CD4-positive, alpha-beta memory T cell (primary cell): ENCODE data around the gene STIL. TPM values are rescaled to one million over a fixed set of nuclear protein-coding genes. Genes with fewer than 3 reads are reported as not detected.
"Not testable (repeated sequence)": the region's sequence is repeated elsewhere in the genome, so short reads cannot be mapped to it uniquely, and the experiment has no call there.

ENCODE experiments used
- CTCF ChIA-PET: fragments of 350-600 bp; sonication (Branson Sonifier 250); formaldehyde crosslinking; loops from one replicate; lab custom pipeline; 2021; ENCODE audit warnings: inconsistent platforms; ENCODE audit not compliant: partially characterized antibody; lab: Charles Lee
- POLR2A ChIA-PET: fragments of 350-600 bp; sonication (Branson Sonifier 250); formaldehyde crosslinking; loops from one replicate; lab custom pipeline; 2021; ENCODE audit not compliant: partially characterized antibody; lab: Charles Lee
- DNase-seq, 5 donors: peaks; one replicate each; pipeline versions ENCODE4 v3.0.0 to v3.0.0-alpha.2; 2020 to 2022; ENCODE audit warnings: mixed read lengths in 1 of 5
- H3K27ac ChIP-seq: one replicate; pipeline ENCODE4 v1.7.0; 2013; ENCODE audit warnings: low read depth, low read length
- H3K27me3 ChIP-seq: 2 replicates; pipeline ENCODE4 v1.7.0; 2013; ENCODE audit warnings: mild to moderate bottlenecking, low read length, moderate library complexity; ENCODE audit not compliant: insufficient read depth
- H3K36me3 ChIP-seq: 2 replicates; pipeline ENCODE4 v1.7.0; 2013; ENCODE audit warnings: mild to moderate bottlenecking, low read length, moderate library complexity; ENCODE audit not compliant: insufficient read depth
- H3K4me1 ChIP-seq: 2 replicates; pipeline ENCODE4 v1.7.0; 2013; ENCODE audit warnings: mild to moderate bottlenecking, low read length, moderate library complexity; ENCODE audit not compliant: insufficient read depth
- H3K4me3 ChIP-seq, 2 donors: one replicate each; pipeline ENCODE4 v1.7.0; 2013; ENCODE audit warnings: low read length in 2 of 2, mild to moderate bottlenecking in 1 of 2
- H3K9me3 ChIP-seq, 2 donors: one replicate each; pipeline ENCODE4 v1.7.0; 2013; ENCODE audit warnings: low read length in 2 of 2, control low read depth in 1 of 2; ENCODE audit not compliant: control insufficient read depth in 1 of 2
- H3K27ac Mint-ChIP-seq, 7 donors: one replicate each; pipeline ENCODE4 v1.8.0; 2020 to 2021; ENCODE audit warnings: mixed read lengths in 7 of 7, mild to moderate bottlenecking in 6 of 7, inconsistent platforms in 3 of 7, moderate library complexity in 3 of 7
- H3K27me3 Mint-ChIP-seq, 2 donors: one replicate each; pipeline ENCODE4 v1.8.0; 2020 to 2021; ENCODE audit warnings: mixed read lengths in 2 of 2
- H3K36me3 Mint-ChIP-seq, 2 donors: one replicate each; pipeline ENCODE4 v1.8.0; 2020 to 2021; ENCODE audit warnings: mixed read lengths in 2 of 2, inconsistent platforms in 1 of 2, mild to moderate bottlenecking in 1 of 2
- H3K4me1 Mint-ChIP-seq, 4 donors: one replicate each; pipeline ENCODE4 v1.8.0; 2020 to 2021; ENCODE audit warnings: mixed read lengths in 4 of 4, mild to moderate bottlenecking in 1 of 4
- H3K4me3 Mint-ChIP-seq, 8 donors: one replicate each; pipeline ENCODE4 v1.8.0; 2020 to 2021; ENCODE audit warnings: mixed read lengths in 8 of 8, mild to moderate bottlenecking in 7 of 8, moderate library complexity in 6 of 8, inconsistent platforms in 3 of 8
- H3K9me3 Mint-ChIP-seq, 8 donors: one replicate each; pipeline ENCODE4 v1.8.0; 2020 to 2021; ENCODE audit warnings: mixed read lengths in 8 of 8, mild to moderate bottlenecking in 5 of 8, inconsistent platforms in 3 of 8, moderate library complexity in 1 of 8
- intact Hi-C: fragments of 100-400 bp; cut with micrococcal nuclease; formaldehyde crosslinking; loops from one replicate; pipeline ENCODE4 v1.15.1; 2023
- polyA plus RNA-seq, 2 donors: library from polyadenylated mRNA; unstranded; fragments of 300-500 nt; fragmentation: Illumina TruSeq; gene quantifications; one replicate each; pipeline ENCODE4 v1.2.3, GENCODE V29; 2021
- total RNA-seq, 2 experiments: library from RNA; stranded (reverse); gene quantifications; one replicate each; pipeline ENCODE4 v1.2.3, GENCODE V29; 2021

STIL gene
- total and polyA plus RNA-seq, 4 experiments from 2014 or later = 0.34 to 2.6 (median 1.3) TPM

DNA sequence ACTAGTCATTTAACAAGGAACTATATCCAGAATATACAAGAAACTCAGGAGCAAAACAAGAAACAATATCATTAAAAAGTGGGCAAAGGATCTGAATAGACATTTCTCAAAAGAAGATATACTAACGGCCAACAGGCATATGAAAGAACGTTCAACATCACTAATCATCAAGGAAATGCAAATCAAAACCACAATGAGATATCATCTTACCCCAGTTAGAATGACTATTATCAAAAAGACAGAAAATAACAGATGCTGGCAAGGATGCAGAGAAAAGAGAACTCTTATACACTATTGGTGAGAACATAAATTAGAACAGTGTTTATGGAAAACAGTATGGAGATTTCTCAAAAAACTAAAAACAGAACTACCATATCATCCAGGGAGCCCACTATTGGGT lies 110.4 kb downstream of the STIL start:
- H3K27me3 ChIP-seq, H3K27ac ChIP-seq, H3K4me1 ChIP-seq, H3K9me3 ChIP-seq, POLR2A ChIA-PET, H3K4me3 ChIP-seq, H3K4me1 Mint-ChIP-seq, H3K36me3 ChIP-seq, H3K36me3 Mint-ChIP-seq, intact Hi-C loops, H3K27ac Mint-ChIP-seq, H3K9me3 Mint-ChIP-seq, H3K4me3 Mint-ChIP-seq, DNase-seq: not testable (repeated sequence)
- peaks cover 30 to 34% of the 10 kb centered on the region in 2 donors for H3K27me3 Mint-ChIP-seq
- CTCF ChIA-PET = interaction anchor here (2.0 kb wide), 1 partner anchor 10 kb away, joined by 18 read pairs; no protein-coding TSS in a partner anchor

- Histone ChIP-seq H3K4me3 (no peak overlapping the region), H3K36me3 (no peaks in the 10 kb centered on the region), H3K4me1 (no peaks in the 10 kb centered on the region), H3K27ac (no peak overlapping the region), H3K27me3 (no peaks in the 10 kb centered on the region), H3K9me3 (no peaks in the 10 kb centered on the region)
- Mint-ChIP-seq H3K27me3 (peaks cover 34 to 36% of the 10 kb centered on the region in 2 donors), H3K4me3 (no peak overlapping the region), H3K9me3 (peaks cover 0 to 4% (median 1%) of the 10 kb centered on the region in 8 donors), H3K4me1 (peaks cover 0 to 5% (median under 1%) of the 10 kb centered on the region in 4 donors), H3K27ac (no peak overlapping the region), H3K36me3 (no peaks in the 10 kb centered on the region)
- no peak for DNase-seq
- ChIA-PET POLR2A (no interaction called here), CTCF (interaction anchor here (0.7 to 2.5 kb wide), 4 partner anchors 8 to 26 kb away, joined by 3 to 18 read pairs (median 8); no protein-coding TSS in a partner anchor)
- intact Hi-C loops = no loop called here
Observed at GRCh38 chr1:47201179-47201578, 112.8 kb downstream of the STIL start.

Other genes with a start within 250 kb of the STIL start
- not detected for gene CYP4Z1, start 246.9 kb downstream of the STIL start, total RNA-seq
- not detected for gene CYP4Z1, start 246.9 kb downstream of the STIL start, polyA plus RNA-seq
- not detected for gene CYP4A22, start 176.7 kb downstream of the STIL start, total RNA-seq
- not detected for gene CYP4A22, start 176.7 kb downstream of the STIL start, polyA plus RNA-seq
- gene PDZK1IP1, start 124.1 kb downstream of the STIL start, total RNA-seq = not detected
- not detected for gene PDZK1IP1, start 124.1 kb downstream of the STIL start, polyA plus RNA-seq
- not detected for gene TAL1, start 81.9 kb downstream of the STIL start, total RNA-seq
- gene TAL1, start 81.9 kb downstream of the STIL start, polyA plus RNA-seq = not detected
- gene CMPK1, start 19.6 kb upstream of the STIL start, total RNA-seq = 100 to 1,000 TPM; 152 to 153 TPM
- gene CMPK1, start 19.6 kb upstream of the STIL start, polyA plus RNA-seq = 100 to 1,000 TPM; 180 to 216 TPM
- gene FOXE3, start 102.1 kb upstream of the STIL start, total RNA-seq = not detected
- not detected for gene FOXE3, start 102.1 kb upstream of the STIL start, polyA plus RNA-seq
- gene FOXD2, start 123.9 kb upstream of the STIL start, total RNA-seq = under 1 TPM; 0.64 to 0.73 TPM
- gene FOXD2, start 123.9 kb upstream of the STIL start, polyA plus RNA-seq = under 1 TPM; 0.07 to 0.11 TPM